ENCODE data around the gene C6orf136. TPM values are rescaled to one million over a fixed set of nuclear protein-coding genes. Genes with fewer than 3 reads are reported as not detected.
"Not testable (repeated sequence)": the region's sequence is repeated elsewhere in the genome, so short reads cannot be mapped to it uniquely, and the experiment has no call there.

C6orf136 gene
- total RNA-seq, 1 donor from 2014 or later: 22.2 TPM

DNA sequence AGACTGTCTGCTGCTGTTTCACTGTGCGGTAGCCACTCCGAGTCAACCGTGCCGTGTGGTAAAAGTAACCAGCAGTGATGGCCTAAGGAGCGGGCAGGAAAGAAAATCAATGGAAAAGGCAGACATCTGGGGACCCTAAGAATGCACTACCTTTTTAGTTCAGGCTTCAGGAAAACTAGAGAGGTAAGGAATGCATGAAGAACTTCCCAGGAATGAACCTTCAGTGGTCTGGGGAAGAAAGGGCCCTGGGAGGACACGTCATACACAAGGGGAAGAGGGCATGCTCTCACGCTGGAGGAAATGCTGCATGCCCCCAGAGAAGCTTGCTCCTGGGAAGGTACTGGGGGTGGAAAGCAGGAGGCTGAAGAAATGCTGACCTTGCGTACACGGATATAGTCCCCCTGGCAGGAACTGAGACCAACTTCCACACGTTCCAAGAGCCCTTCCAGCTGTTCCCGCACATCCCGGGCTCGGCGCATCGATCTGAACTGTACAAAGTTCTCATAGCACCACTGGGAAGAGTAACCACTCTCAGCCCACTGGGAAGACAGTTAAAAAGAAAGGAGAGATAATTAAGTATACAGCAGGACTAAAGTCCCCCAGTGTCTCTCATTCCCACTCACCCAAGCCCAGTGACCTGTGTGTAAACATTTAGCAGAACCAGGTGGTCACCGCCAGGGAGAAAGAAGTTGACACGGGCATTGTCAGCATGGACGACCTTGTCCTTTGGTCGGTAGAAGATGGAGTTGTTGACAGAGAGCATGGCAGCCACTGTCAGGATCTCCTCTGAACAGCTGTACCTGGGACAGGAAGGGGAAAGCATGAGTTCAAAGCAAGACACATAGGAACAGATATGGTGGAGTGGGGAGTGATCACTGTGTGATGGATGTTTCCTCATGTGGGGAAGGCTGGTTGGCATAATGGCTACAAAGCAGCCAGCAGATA, 8.1 kb downstream of the C6orf136 start:
- intact Hi-C loops (cut with micrococcal nuclease): no loop called here

DNA sequence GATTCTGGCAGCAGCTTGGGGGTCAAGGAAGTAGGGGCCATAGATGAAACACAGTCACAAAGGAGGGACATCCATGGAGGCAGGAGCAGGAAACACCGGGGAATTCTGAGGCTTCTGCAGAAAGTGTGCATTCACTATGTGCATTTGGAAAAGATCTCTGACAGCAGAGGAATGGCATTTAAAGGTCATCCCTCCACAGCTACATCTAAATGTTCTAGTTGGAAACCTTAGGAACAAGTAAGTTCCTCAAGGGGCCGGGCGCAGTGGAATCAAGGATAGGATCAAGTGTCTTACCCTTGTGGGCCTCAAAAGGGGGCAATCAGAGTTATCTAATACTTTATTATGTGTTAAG, 8.8 kb downstream of the C6orf136 start:
- intact Hi-C loops (cut with micrococcal nuclease): no loop called here

DNA sequence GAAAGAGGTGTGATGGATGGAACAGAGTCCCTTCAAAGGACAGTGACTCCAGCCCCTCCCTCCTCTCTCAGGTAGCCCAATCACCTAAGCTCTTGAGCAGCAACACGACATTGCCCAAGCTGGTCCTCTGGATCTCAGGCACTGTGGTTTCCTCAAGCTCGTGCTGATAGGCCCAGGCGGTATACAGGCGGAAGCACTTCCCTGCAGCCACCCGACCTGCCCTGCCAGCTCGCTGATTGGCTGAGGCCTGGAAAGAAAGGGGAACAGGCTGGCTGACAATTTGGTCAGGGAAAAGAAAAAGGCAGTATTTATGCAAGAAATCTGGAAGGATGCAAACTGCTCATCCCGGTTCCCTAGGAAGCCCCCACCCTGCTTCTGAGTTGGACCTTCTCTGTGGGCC, 9.6 kb downstream of the C6orf136 start:
- intact Hi-C loops (cut with micrococcal nuclease): no loop called here

DNA sequence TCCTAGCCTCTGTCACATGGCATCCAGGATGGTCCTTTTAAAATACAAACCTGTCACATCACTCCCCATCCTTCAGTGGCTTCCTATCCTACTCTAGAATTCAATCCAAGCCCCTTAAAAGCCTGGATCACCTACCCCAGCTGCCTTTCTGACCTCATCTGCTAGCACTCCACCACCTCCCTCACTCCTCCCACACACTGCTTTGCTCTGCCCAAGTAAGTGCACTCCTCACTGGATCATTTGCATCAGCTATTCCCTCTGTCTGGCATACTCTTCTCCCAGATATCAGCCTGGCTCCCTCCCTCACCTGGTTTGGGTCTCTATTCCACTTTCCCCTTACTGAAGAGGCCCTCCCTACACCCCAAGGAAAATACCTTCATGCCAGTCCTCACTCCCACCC, 10.5 kb downstream of the C6orf136 start:
- intact Hi-C loops (cut with micrococcal nuclease): no loop called here

DNA sequence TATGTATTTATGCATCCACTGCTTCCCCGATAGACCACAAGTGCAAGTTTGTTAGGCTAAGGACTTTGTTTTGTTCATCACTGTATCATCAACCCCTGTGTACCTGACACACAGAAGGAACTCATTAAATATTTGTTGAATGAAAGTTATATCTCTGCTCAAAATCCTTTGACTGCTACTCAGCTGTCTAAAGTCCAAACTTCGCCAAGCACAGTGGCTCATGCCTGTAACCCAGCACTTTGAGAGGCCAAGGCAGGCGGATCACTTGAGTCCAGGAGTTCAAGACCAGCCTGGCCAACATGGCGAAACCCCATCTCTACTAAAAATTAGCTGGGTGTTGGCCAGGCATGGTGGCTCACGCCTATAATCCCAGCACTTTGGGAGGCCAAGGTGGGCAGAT, 11.0 kb downstream of the C6orf136 start:
- intact Hi-C loops (cut with micrococcal nuclease): not testable (repeated sequence)

DNA sequence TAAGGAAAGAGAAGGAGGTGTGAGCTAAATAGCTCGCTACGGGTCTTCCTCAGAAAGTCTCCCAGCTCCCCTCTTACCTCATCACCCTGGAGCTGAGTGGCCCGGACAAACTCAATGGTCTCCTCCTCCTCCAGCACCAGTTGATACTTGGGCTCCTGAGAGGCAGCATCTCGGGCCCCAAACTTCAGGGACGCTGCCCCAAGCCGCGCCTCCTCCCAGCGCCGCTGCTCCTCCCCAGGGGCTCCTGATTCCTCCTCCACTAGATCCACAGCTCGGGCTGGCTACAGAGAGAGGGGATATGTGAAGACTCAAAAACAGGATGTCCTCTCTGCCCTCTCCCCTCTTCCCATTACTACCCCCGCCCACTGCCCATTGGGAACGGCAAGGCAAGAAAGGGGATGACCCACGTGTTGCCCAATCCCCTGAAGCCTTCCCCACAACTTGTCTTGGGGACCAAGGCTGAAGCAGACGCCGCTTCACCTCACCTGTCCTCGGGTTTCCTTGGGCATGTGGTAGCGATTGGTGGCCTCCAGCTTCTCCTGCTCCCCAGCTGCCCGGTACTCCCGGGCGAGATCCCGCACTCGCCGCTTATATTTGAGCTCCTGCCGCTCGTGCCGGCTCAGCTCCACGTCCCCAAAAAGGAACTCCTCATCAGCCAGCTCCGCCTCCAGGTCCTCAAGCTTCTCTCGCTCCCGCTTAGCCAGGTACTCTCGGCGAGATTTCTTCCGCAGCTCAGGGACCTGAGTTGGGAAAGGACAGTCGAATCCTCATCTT, 18.2 kb downstream of the C6orf136 start:
- intact Hi-C loops (cut with micrococcal nuclease): no loop called here

DNA sequence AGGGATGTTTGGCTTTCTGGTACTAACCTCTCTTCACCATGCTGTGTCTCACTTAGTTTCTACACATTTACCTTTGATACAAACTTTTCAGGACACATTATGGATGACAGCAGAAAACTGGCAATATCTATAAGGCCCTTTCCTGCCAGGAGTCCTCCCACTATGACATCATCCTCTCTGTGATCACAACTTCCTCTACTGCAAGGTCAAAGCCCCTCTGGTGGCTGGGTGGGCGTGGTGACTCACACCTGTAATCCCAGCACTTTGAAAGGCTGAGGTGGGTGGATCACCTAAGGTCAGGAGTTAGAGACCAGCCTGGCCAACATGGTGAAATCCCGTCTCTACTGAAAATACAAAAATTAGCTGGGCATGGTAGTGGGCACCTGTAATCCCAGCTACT, 19.4 kb downstream of the C6orf136 start:
- intact Hi-C loops (cut with micrococcal nuclease): not testable (repeated sequence)

DNA sequence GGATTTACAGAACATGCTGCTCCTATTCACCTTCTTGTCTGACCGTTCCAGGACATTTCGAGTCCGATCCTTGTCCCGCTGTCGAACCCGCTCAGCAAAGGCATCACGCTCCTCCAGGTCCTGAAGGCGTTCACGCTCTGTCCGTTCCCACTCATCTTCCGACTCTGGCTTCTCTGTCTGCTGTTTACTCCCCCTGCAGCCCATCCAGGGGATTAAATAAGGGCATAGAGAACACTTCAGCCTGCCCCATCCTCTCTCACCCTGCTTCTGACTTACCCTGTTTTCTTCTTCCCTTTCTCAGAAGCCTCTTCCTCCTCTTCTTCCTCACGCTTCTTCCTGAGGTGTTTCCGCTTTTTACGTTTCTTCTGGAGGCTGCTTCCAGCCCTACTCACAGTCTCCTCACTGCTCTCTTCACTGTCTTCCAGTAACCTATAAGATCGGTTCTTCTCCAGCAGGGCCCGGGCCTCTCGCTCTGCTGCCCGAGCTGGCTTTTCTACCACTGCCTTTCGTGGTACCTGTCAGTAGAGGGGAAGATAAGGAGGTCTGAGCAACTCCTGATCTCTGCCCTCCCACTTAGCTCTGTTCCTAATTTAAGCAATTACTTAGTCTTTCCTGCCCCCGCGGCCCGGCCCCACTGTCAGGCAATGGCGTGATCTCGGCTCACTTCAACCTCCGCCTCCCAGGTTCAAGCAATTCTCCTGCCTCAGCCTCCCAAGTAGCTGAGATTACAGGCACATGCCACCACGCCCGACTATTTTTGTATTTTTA, 24.0 kb downstream of the C6orf136 start:
- intact Hi-C loops (cut with micrococcal nuclease): no loop called here

DNA sequence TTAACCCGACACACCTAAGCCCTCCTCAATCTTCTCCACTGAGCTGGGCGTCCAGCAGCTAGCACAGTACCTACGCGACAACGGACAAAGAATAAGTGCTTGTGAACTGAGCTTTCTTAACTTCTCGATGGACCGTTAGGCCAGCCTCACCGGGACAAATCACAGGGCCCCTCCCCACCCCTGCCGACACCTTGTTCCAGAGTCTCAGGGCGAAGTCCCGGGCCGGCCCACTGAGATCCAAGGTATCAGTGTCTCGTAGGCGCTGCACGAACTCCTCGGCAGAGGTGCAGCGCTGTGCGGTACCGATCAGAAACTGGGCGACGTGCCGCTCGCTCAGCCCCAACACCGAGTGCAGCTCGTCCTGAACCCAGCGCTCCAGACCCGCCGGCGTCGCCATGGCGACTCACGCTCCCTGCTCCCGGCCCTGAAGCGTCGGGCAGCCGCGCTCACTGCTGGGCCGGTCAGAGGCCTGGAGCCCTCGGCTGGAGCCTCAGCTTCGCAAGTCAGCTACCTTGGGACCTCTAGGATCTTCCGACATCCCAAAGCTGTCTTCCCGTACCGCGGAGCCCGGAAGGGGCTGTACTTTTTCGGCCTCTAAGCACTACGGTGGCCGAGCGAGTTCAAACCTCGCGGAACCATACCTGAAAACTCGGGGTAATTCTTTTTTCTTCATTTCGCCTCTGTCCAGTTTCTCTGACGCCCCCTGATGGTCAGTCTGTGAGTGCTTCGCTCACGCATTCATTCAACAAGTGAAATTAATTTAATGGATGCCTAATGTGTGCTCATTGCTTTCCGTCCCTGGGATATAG, 25.7 kb downstream of the C6orf136 start, which contains the start of gene DHX16:
Gene DHX16, minus strand, starts transcription at position 562 of the 809 bp plus-strand sequence. Its CDS starts 165 bp downstream, at position 397.
- intact Hi-C loops (cut with micrococcal nuclease): loop anchor here (1.0 to 2.0 kb wide), 9 partner anchors 10 to 236 kb away; partner anchors contain the start of genes ABCF1, ATAT1, C6orf136 and GNL1

DNA sequence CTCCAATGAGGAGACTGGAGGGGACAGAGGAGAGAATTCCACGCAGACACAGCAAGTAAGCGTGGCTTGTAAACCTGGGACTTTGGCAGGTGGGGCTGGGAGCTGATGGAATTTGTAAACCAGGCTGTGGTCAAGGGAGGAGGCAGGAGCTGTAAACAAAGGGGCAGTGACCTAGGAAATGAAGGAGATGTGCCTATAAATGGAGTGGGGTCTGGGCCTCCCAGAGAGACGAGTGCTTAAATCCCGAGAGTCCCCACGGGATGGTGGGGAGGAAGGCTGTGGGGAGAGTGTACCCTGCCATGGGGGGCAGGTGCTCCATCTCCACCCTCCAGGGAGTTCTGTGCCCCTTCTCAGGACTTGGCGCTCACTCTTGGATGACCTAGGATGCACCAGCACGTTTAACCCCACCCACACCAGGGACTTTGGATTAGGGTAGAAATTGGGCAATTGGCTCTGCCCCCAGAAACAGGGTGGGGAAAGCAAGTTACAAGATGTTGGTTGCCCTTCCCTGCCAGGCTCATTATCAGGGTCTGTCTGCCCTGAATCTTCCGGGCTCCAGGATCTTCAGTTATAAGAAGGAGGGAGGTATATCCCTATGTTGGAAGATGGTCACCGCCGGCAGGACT, 29.8 kb downstream of the C6orf136 start:
- intact Hi-C loops (cut with micrococcal nuclease): no loop called here

DNA sequence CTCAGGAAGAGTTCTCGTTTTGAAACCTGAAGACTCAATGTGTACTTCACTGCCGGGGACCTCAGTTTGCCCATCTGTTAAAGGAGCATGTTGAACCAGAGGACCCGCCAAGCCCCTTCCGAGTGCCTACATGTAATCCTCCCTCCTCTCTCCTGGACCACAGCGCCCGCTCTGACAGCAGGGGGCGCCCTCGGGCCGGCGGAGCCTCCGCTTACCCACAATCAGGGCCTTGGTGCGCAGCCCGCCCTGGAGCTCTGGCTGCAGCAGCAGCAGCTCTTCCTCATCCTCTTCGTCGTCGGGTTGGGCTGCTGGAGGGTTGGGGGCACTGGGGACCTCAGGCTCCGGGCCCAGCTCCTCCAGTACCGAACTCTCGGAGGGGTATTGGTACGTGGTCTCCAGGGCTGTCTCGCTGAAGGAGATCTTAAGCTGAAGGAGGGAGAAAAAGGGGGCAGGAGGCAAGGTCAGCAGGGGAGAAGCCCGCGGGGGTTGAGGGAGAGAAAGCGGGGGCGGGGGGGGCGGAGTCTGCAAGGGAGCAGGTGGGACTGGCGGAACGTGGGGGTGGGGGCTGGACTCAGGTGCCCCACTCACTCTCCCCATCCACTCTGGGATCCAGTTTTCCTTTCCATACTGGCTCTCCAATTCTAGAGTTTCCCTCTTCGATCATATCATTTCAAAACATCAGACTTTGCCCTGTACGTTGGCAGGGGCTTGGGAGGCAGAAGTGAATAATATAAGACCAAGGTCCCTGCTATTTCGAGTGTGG, 32.2 kb downstream of the C6orf136 start:
- intact Hi-C loops (cut with micrococcal nuclease): loop anchor here (1.0 to 2.0 kb wide), 4 partner anchors 8 to 408 kb away; no protein-coding TSS in a partner anchor

DNA sequence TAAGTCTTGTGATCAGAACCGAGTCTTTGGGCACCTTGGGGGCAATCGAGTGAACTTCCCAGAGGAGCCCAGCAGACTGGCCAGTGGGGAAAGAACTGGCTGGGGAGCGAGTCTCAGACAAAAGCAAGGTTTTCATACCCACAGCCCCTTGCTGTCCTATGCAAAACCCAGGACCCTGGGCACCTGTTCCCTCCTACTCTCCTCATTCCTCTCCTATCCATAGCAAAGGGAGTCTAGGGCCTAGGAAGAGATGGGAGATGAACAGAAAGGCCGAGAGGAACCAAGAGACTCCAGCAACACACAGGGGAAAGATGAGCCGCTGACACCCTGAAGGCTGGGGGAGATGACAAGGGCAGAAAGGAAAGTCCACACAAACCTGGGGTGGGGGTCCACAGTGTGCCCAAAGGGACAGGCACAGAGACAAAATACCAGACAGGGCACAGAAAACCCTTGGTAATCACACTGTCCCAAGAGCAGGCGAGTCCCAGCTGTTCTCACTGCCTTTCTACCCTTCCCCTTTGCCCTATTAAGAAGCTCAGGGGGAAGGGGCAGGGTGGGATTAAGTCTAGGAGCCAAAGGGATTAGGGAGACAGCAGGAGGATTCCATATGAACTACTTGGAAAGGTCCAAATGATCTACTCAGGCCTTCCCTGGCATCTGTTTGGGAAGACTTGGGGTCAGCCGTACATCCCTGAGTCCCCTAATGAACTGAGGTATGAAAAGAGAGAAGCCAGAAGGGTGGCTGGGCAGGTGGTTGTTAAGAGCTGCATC, 33.0 kb downstream of the C6orf136 start:
- intact Hi-C loops (cut with micrococcal nuclease): loop anchor here (1.0 to 5.0 kb wide), 5 partner anchors 7 to 407 kb away; no protein-coding TSS in a partner anchor

DNA sequence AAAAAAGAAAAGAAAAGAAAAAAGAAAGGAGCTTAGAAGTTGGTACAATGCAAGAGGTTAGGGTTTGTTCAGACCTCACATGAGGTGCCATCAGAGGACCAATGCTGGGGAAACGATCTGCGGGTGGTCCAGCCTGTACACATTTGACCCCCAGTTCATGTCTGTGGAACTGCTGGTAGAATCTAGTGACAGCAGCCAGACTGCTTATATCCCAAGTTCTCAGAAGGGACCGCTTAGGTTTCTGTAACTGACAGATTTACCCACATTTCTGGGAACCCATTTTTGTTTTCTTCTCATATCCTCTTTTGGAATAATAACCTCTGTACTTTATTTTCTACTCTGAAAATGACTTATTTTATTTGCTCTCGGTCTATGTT, 34.8 kb downstream of the C6orf136 start:
- intact Hi-C loops (cut with micrococcal nuclease): loop anchor here (1.0 to 5.0 kb wide), 9 partner anchors 8 to 227 kb away; partner anchors contain the start of genes ATAT1, DHX16, GNL1 and GTF2H4

DNA sequence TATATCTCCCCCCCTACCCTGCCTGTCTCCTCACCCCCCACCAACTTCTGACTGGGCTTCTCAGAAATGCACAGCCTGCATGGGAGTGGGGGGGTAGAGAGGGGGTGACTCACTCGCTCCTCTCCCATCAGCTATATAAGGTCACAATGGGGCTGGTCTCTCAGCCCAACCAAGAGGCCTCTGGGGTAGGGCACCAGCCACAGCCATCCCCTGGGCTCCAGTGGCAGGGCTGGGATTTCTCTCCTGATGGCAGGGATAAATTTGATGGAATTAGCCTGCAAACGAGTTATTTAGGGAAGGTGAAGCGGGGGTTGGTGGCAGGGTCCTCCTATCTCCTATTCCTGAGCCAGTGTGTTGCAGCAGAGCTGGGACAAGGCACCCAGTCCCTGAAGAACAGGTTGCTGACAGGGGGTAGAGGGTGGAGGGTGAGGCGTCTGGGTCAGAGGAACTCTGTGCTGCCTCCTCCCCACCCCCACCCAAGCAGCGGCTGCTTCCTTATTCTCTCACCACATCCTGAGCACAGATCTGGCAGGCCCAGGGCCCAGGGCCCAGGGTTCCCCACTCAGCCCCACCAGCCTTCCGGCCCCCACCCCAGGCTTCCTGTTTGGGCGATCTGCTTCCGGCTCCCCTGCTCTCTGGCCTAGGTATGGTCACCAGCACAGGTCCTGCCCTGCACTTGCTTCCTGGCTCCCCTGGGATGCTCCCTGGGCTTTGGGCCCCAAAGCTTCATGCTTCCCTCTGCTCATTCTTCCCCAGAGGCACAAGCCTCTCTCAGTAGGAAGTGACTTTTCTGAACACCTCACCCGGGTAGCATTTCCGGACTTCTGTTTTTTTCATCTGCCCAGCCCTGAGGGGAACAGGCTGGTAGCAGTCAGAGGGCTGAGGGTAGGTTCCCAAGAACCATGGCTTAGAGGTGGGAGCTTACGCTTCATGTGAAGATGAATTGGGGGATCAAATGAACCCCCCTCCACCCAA, 35.5 kb downstream of the C6orf136 start:
- intact Hi-C loops (cut with micrococcal nuclease): loop anchor here (1.0 to 5.0 kb wide), 9 partner anchors 8 to 226 kb away; partner anchors contain the start of genes ATAT1, DHX16, GNL1 and GTF2H4

DNA sequence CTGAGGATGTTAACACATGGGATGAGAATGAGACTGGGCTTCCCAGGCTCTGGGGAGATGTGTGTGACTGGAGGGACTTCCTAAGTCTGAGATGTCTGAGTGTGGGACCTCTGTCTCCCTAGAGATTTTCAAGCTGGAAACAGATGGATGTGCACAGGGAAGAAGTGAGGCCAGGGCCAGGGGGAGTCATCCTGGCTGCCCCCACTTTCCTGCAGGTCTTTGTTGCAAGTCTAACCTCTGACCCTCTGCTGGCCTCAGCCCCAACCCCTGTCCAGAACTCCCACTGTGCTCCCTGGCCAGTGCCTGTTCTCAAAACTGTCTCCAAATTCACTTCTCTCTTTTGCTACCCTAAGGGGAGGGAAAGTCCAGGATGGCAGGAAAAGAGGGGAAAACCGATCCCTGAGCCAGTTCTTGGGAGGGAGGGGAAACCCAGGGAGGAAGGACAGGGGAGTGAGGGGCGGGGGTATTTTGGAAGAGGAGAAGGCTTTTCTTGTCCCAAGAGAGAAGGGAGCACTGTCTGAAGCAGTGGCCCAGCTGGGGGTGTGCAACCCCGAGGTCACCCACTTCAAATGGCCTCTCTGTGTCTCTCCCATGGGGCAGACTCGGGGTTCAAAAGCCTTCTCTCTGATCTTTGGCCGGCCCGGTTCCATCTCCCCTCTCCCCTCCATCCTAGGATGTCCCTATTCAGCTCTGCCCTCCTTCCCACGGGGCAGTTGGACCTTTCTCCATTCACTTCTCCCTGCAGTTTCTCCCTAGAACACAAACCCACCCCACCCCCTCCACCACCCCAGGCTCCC, 36.4 kb downstream of the C6orf136 start:
- intact Hi-C loops (cut with micrococcal nuclease): loop anchor here (2.0 to 5.0 kb wide), 4 partner anchors 57 to 225 kb away; partner anchors contain the start of genes ATAT1, GNL1, GTF2H4 and PRR3

DNA sequence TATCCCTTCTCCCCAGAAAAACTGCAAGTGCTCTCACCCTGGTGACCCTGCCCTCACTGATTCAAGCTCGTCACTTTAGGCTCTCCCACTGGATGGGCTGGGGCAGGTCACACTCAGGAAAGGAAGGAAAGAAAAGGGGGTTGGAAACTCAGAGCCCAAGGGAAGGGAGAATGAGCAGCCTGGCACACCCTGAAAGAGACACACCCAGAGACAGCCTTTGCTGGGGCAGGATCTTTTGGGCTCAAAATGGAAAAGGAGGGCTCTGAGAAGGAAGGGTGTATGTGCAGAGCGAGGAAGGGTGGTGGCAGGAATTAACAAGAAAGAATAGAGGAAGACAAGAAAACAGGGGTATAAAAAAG, 37.0 kb downstream of the C6orf136 start:
- intact Hi-C loops (cut with micrococcal nuclease): loop anchor here (2.0 to 5.0 kb wide), 4 partner anchors 57 to 225 kb away; partner anchors contain the start of genes ATAT1, GNL1, GTF2H4 and PRR3

Measured in T-helper 1 cell treated with Interleukin-12 subunit alpha and Interleukin-12 subunit beta and Interleukin-4 antibody, amounts not matched to agents 30 ng/mL and 1 ng/mL, for 36 hours (primary cell).